GM12891 (cell line): Measurements from ENCODE around the gene MAGEF1.

Experiments used
- POLR2A ChIP-seq: IDR thresholded peaks from 2 replicates; pipeline ENCODE4 v1.6.1; 2011; ENCODE audit warnings: low read depth, low read length, control low read depth
- POLR2AphosphoS5 ChIP-seq: IDR thresholded peaks from 2 replicates; pipeline ENCODE4 v1.6.1; 2011; ENCODE audit warnings: low read depth, low read length, control low read depth

DNA sequence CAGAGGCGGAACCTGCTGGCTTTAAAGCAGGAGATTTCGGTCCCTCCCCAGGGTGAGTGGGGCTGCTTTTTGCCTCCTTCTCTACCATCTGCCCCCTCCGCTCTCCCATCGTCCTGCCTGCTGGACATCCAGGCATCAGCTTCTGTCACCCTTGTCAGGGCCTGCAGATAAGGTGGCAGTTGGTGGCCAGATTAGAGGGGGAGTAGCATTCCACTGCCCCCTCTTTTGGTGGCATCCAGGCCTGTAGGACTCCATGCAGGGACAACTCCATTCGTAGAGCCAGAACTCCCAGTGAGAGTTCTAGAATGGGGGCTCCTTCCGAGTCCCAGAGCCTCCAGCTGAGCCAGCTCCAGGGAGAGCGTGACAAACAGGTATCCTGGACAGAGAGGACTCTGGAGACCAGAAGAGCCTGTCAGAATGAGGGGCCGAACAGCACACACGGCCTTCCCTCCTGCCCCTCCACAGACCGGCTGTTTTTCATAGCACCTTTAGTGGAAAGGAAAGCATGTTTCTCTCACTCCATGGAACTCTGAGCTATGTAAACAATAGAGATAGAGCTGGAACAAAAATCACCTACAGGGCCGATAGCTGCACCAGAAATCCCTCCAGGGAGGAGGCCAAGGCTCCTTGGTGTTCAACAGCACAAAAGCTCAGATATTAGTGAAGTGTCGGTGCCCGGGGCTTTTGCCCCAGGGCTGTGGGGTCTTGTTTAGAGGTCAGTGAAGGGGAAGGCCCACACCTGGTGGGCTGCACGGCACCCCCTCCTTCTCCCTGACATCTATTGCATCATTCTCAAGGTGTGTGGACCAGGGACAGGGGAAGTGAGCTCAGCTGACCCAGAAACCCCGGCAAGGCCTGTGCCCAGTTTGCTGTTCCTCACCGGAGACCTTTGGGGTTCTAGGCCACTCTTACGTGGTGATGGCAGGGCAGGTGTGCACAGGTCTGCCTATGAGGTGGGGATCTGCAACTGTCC is 34.2 kb downstream of the MAGEF1 start:
- TF ChIP-seq POLR2A = no peak
- TF ChIP-seq POLR2AphosphoS5 = no peak
